ENCODE data around the gene DOK3. TPM values are rescaled to one million over a fixed set of nuclear protein-coding genes. Genes with fewer than 3 reads are reported as not detected.

Gene DOK3
- total RNA-seq, 6 experiments from 2014 or later: 1.1 to 2.6 (median 1.3) TPM

DNA sequence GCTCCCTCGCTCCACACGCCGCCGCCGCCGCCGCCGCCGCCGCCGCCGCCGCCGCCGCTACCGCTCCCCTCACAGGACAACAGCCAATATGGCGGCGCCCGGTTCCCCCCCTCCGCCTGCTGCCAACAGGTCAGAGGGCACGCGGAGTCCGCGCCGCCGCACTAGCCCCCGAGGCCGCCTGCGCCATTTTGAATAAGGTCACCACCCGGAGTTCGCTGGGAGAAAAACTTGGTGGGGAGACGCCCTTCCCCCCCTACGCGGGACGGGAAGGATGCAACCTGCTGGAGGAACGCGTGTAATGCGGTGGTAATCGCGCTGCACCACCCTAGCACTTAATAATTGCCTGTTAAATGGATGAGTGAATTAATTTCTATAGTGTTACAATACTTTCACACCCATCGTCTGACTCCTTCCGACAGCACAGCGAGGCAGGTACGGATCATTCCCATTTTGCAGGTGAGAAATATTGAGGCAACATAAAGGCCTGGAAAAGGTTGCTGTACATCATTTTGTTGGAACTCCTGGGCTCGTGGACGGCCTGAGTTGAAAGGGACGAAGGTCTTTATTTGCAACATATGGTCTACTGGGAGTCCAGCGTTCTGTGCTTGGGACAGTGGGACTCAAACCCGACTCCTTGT lies 45.0 kb upstream of the DOK3 start, which contains the start of gene FAM193B:
Gene FAM193B (minus strand): TSS at position 90 of the 638 bp plus-strand sequence. CDS start 105 bp downstream, outside the sequence.
- TF ChIP-seq, protein P1, sequence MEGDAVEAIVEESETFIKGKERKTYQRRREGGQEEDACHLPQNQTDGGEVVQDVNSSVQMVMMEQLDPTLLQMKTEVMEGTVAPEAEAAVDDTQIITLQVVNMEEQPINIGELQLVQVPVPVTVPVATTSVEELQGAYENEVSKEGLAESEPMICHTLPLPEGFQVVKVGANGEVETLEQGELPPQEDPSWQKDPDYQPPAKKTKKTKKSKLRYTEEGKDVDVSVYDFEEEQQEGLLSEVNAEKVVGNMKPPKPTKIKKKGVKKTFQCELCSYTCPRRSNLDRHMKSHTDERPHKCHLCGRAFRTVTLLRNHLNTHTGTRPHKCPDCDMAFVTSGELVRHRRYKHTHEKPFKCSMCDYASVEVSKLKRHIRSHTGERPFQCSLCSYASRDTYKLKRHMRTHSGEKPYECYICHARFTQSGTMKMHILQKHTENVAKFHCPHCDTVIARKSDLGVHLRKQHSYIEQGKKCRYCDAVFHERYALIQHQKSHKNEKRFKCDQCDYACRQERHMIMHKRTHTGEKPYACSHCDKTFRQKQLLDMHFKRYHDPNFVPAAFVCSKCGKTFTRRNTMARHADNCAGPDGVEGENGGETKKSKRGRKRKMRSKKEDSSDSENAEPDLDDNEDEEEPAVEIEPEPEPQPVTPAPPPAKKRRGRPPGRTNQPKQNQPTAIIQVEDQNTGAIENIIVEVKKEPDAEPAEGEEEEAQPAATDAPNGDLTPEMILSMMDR (IDR thresholded peaks at IDR 0.05): peak; percentile 51; the same call in 1 of the 2 replicates
- Mint-ChIP-seq H3K36me3 (ENCODE audit: low read depth) (peaks cover 8% of the 10 kb centered on the region; the same call in 1 of the 2 replicates), H3K9me3 (no peaks in the 10 kb centered on the region), H3K27ac (peak within 1 kb of the TSS; percentile 24; the same call in 1 of the 2 replicates), H3K4me1 (ENCODE audit: low read depth) (peaks cover 52% of the 10 kb centered on the region), H3K27me3 (ENCODE audit: insufficient read depth) (peaks cover 1% of the 10 kb centered on the region; the same call in 1 of the 2 replicates), H3K4me3 (peak within 1 kb of the TSS; percentile 93)
- DNase-seq: peak; percentile 90

DNA sequence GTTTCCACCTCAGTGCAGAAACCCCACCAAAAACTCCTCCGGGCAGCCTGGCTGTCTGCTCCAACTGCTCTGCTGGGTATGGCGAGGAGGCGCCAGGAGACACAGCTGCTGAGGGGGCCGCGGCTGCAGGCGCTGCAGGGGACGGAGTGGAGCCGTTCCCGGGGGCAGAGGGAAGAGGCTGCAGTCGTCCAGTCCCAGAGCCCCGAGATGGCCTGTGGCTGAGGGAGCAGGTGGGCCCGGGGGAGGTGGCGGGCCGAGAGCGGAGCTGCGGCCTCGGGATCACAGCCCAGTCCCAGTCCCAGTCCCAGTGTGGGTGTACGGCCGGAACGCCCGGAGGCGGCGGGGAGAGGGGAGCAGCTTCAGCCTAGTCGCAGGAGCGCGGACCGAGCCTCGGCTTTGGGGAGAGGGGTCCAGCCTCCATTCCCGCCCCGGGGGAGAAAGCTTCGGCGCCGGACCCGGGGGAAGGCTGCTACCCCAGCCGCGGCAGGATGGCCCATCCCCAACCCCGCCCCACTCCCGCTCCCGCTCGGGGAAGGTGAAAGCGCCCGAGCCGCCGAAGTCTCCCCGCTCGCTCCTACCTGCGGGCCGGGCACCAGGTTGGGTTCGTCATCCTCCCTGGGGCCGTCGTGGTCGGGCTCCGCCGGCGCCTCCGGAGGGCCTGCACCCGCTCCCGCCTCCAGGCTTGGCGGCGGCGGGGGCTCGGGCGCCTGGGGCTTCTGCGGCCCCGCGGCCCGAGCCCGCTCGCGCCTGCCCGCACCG lies 44.2 kb upstream of the DOK3 start:
- H3K36me3 Mint-ChIP-seq (ENCODE audit: low read depth): peaks cover 8% of the 10 kb centered on the region; the same call in 1 of the 2 replicates
- H3K4me3 Mint-ChIP-seq: peak overlapping the region; percentile 93
- TF ChIP-seq, protein P1 (IDR thresholded peaks at IDR 0.05): no peak
- 0 out of 2 replicates have a peak overlapping the region, but pooled peaks have one; percentile 24 for H3K27ac Mint-ChIP-seq
- peaks cover 52% of the 10 kb centered on the region for H3K4me1 Mint-ChIP-seq (ENCODE audit: low read depth)
- H3K27me3 Mint-ChIP-seq (ENCODE audit: insufficient read depth): peaks cover 1% of the 10 kb centered on the region; the same call in 1 of the 2 replicates
- no peaks in the 10 kb centered on the region for H3K9me3 Mint-ChIP-seq
- DNase-seq: no peak

DNA sequence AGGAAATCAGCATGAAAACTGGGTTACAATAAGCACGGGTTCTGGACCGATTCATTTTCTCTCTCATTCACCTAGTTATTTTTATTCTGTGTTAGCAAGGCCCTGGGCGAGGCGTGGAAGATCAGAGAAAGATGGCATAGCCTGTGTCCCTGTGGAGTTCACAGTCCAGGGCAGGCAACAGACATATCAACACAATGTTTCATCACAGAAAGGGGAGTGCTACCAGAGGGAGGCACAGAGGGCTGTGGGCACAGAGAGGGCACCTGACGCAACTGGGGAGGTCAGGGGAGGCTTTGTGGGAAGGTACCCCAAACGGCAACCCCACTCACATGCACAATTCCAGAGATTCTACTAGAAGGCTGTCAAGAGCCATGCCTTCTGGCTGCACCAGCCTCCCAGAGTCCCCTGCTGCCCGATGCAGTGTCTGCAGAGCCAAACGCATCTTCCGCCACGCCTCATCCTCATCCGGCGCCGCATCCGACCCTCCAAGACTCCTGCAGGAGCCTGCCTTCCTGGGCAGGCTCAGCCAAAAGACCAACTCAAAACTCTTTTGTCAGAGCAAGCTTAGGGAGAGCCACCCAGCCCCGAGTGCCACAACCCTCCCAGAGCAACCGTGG lies 43.3 kb upstream of the DOK3 start:
- Mint-ChIP-seq H3K36me3 (ENCODE audit: low read depth) (peaks cover 8% of the 10 kb centered on the region; the same call in 1 of the 2 replicates), H3K27ac (peak overlapping the region; percentile 24; the same call in 1 of the 2 replicates), H3K27me3 (ENCODE audit: insufficient read depth) (peaks cover 1% of the 10 kb centered on the region; the same call in 1 of the 2 replicates), H3K4me3 (peak overlapping the region; percentile 93), H3K9me3 (no peaks in the 10 kb centered on the region), H3K4me1 (ENCODE audit: low read depth) (peaks cover 55% of the 10 kb centered on the region)
- TF ChIP-seq, protein P1 (IDR thresholded peaks at IDR 0.05): no peak
- DNase-seq: no peak

DNA sequence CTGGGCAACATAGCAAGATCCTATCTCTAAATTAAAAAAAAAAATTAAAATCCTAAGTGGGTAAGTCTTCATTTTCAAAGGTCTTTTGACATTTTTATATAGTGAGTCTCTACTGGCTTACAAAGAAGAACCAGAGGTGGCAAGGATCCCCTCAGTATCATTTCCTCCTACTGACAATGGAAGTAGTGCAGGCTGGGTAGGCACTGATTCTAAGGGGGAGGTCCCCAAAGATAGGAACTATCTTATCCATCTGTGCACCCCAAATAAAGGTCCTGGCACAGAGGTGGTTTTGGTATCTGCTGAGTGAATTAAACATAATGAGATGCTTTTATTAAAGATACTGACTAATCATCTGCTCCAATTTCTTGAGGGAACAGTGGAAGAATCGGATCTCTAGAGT lies 40.5 kb upstream of the DOK3 start:
- no peak overlapping the region for H3K27ac Mint-ChIP-seq

DNA sequence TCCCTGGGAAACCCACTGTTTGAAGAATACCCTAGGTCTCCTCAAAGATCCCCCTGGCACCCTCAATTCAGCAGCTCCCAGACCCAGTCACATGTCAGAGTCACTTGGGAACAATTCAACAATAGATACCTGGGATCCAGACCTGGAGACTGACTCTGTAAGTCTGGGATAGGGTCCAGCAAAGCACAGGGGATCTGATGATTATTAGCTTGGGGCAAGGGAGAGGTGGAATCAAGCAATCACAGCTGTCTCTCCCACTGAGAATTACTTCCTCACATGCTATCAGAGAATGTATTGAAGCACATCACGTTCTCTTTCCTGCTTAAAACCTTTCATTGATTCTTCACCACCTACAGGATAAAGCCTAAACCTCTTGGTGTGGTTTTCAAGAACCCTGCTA lies 38.9 kb upstream of the DOK3 start:
- Mint-ChIP-seq H3K4me1 (ENCODE audit: low read depth) (peaks cover 58% of the 10 kb centered on the region), H3K27ac (no peak overlapping the region)

More for the DNA sequence above, 40.5 kb upstream of the DOK3 start:
- H3K4me1 Mint-ChIP-seq (ENCODE audit: low read depth): peaks cover 57% of the 10 kb centered on the region
- no peak overlapping the region for H3K4me3 Mint-ChIP-seq
- peaks cover 7% of the 10 kb centered on the region for H3K9me3 Mint-ChIP-seq
- DNase-seq: no peak
- H3K36me3 Mint-ChIP-seq (ENCODE audit: low read depth): peaks cover 19% of the 10 kb centered on the region
- H3K27me3 Mint-ChIP-seq (ENCODE audit: insufficient read depth): peaks cover 1% of the 10 kb centered on the region; the same call in 1 of the 2 replicates
- TF ChIP-seq, protein P1 (IDR thresholded peaks at IDR 0.05): no peak

More for the DNA sequence above, 38.9 kb upstream of the DOK3 start:
- TF ChIP-seq, protein P1 (IDR thresholded peaks at IDR 0.05): no peak
- Mint-ChIP-seq H3K9me3 (peaks cover 7% of the 10 kb centered on the region), H3K27me3 (ENCODE audit: insufficient read depth) (peaks cover 1% of the 10 kb centered on the region; the same call in 1 of the 2 replicates), H3K36me3 (ENCODE audit: low read depth) (peaks cover 19% of the 10 kb centered on the region), H3K4me3 (no peak overlapping the region)
- DNase-seq: no peak

Data from HFFc6 (cell line).